GM18858 (cell line): ENCODE measurements around the gene ARID3B.
A peak's percentile ranks its signal among the peaks of the same experiment; 100 is the strongest.
"Not testable (repeated sequence)": the region's sequence is repeated elsewhere in the genome, so short reads cannot be mapped to it uniquely, and the experiment has no call there.

ENCODE experiments used
- ATAC-seq: cut with Tn5 transposase; IDR thresholded peaks from one replicate; pipeline ENCODE4 v1.9.1; 2021; ENCODE audit not compliant: unreplicated experiment

The ARID3B gene

DNA sequence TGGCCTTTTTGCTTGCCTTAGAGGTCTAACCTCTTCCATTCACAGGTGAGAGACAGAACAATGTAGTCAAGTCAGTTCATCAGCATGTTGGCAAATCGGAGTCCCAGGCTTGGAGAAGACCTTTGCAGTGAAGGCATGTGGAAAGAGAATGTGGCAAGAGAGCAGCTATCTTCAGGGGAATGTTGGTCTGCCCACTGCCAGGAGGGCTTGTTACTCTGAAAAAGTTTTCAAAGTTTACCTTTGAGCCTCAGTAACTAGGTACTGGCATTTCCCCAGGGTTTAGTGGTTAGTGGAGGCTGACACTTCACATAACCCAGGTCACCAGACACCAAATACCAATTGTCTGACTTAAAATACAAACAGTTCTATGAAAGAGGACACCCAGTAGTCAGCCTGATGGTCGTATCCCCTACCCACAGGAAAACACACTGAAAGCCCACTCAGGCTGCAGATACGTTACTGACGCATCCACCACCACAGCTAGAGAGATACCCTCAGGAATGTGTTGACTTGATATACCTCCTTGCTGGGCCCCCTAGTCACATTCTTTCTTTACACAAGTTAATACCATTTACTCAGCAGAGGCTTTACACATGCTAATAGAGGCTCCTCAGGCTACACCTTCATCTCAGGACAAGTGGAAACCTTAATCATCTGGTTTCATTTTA is 9.7 kb upstream of the ARID3B start:
- ATAC-seq: no peak

- ATAC-seq: no peak
Measured at GRCh38 chr15:74535388-74536084, 5.5 kb upstream of the ARID3B start.

DNA sequence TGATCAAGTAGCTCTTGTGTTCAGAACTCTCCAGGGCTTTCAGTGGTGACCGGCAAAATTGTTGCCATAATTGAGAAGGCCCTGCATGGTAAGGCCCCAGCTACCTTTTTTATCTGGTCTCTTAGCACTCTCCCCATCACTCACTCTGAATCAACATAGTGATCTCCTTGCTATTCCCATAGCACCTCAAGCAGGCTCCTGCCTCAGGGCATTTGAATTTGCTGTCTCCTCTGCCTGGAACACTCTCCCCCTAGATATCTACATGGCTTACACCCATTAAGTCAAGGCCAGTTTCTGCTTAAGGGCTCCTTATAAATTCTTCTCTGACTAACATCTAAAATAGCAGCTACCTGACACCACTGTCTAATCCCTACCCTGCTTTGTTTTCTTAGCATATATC is 3.3 kb upstream of the ARID3B start:
- ATAC-seq: no peak

DNA sequence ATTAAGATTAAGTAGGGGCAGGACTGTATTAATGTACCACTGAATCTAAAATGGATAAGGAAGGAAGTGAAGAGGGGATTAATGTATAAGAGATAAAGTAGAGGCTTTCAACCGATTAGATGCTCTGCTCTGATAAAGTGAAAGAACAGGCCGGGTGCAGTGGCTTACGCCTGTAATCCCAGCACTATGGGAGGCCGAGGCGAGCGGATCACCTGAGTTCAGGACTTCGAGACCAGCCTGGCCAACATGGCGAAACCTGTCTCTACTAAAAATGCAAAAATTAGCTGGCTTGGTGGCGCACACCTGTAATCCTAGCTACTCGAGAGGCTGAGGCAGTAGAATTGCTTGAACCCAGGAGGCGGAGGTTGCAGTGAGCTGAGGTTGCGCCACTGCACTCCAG is 1.5 kb upstream of the ARID3B start:
- not testable (repeated sequence) for ATAC-seq

DNA sequence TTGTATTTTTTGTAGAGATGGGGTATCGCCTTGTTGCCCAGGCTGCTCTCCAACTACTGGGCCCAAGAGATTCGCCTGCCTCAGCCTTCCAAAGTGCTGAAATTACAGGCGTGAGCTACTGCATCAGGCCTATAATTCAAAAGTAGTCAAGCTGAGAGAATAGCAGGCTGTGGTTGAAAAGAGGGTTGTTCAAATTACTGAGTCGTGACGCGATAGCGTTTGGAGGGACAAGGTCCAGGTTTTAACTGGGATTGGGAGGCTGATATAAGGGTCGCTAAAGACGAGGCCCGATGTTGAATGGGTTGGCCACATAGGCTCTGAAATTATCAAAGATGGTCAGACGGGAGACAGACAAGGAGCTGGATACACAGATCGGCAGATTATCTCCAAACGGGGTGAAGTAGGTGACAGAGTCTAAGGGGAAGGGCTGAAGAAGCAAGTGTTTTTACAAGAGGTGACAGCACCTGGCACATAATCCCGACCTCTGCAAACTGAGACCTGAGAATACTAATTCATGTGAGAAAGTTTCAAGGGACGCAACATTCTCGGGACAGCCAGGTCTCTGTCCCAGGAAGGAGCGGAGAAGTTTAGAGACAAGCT is 759 bp upstream of the ARID3B start:
- ATAC-seq: no peak

DNA sequence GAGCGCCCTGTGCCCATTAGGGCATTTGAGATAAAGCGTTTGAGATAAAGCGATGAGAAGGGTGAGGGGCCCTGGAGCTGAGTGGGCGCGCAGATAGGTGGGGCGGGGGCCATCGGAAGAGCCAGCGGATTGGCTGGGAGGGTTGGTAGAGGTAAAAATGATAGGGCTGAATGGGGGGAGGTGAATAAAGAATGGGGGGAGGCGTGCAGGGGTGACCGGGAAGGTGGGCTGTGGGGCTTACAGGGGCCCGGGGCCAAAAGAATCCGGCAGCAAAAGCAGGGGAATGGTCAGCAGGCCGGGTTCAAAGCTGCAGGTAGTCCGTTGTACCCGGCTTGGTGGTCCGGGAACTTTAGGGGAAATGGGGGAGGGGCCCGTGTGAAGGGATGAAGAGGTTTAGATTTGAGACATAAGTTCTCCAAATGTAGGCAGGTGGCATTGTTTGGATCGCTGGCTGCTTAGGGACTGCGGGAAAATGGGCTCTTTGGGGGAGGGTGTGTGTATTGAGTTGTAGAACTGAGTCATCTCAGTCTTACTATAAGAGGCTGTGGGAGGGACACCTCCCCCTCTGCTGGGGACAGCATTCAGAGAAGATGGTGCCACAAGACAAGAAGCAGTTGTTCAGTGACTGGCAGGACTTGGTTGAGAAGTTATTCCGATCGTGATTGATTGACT is 610 bp downstream of the ARID3B start:
- no peak for ATAC-seq

- ATAC-seq: no peak
Measured at GRCh38 chr15:74542166-74543042, 1.4 kb downstream of the ARID3B start.

- no peak for ATAC-seq
Measured at GRCh38 chr15:74543043-74543422, 2.0 kb downstream of the ARID3B start.

DNA sequence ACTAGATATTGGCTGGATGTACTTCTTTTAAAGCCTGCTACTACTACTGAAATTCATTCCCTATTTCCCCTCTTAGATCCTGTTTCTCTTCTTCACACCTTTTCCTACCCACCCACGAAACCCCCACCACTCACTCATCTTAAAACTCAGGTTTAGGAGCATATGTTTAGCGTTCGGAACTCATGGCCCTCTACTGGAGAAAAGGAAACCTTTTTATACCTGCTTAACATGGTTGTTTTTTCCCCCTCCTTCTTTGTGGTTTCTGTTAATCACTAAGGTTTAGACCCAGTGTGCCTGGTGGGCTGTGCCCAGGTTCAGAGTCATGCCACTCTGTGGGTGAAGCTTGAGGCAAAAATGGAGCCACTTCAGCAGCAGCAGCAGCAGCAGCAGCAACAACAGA is 2.6 kb downstream of the ARID3B start:
- ATAC-seq: no peak

DNA sequence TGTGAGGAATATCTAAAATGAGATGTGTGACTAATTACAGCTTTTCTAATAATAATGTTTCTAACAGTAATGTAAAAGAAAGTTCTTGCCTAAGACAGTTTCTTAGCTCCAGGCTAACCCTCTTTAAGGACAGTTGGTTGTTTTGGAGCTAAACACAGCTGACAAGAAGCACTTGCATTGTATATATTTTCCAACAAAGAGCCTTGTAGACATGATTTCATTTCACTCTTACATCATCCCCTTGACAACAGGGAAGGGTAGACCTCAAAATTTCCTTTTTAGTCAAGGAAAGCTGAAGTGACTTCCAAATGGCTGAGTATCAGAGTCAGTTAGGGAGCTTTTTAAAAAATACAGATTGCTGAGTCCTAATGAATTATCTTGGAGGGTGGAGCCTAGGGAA is 4.1 kb downstream of the ARID3B start:
- no peak for ATAC-seq

GRCh38 chr15:74545776-74546656 is 5.0 kb downstream of the ARID3B start:
- ATAC-seq: peak; percentile 51

DNA sequence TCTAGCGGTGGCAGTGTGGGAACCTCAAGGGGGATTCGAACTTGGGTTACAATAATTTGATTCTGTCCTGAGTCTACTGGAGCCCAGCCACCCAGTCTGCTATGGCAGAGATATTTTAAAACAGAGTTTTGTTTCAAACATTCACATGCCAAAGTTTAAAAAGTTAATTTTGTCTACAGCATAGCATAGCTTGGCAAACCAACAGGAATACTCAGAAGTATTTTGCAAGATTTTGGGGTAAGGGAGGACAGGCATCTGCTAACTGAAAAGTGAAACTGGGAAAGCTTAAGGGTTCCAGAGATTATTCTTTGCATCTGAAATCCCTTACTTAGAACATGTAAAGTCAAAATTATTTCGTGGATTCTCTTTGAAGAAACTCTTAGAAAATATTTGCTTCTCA is 6.6 kb downstream of the ARID3B start:
- no peak for ATAC-seq

- ATAC-seq: no peak
Measured at GRCh38 chr15:74548241-74548640, 7.2 kb downstream of the ARID3B start.

DNA sequence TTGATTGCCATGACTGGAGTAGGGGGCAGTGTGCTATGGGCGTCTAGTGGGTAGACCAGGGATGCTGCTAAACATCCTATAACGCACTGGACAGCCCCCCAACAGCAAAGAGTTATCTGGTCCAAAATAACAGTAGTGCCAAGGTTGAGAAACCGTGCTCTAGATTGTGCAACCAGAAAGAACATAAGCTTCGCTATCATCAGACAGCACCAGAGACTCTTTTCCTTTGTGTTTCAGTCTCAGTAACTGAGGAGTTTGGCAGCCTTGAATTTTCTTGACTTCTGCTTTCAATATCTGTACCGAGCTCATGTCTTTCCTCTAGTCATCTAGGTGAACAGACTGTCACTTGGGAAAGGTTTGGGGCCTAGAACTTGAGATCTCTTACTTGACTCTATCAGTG is 8.8 kb downstream of the ARID3B start:
- no peak for ATAC-seq

DNA sequence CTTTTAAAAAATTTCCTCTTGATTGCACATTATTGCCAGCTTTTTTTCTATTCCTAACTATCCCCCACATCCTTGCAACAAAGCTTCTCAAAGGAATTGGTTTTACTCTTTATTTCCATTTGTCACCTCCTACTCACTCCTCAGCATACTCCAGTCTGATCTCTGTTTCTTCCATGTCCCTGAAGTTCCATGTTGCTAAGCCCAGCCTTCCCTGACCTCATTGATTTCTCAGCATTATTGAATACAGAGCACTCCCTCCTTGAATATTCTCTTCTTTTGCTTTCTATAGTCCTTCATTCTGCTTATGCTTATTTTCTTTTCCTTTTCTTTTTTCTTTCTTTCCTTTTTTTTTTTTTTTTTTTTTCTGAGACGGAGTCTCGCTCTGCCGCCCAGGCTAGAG is 10.7 kb downstream of the ARID3B start:
- no peak for ATAC-seq

DNA sequence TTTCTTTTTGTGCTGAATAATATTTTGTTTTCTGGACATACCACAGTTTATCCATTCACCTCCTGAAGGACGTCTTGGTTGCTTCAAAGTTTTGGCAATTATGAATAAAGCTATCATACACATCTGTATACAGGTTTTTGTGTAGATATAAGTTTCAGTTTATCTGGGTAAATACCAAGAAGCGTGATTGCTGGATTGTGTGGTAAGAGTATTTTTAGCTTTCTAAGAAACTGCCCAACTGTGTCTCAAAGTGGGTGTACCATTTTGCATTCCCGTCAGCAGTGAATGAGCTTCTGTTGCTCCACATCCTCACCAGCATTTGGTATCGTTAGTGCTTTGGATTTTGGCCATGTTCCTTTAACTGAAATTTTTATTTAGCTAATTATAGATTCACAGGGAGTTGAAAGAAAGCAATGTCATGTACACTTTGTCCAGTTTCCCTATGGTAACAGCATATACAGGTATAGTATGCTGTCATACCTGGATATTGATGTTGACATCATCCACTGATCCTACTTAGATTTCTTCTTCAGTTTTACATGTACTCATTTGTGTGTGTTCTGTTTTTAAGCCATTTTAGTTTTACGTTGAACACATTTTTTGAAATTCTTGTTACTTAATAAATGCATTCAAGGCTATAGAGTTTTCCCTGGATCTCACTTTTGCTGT is 11.9 kb downstream of the ARID3B start:
- ATAC-seq: no peak

- ATAC-seq: no peak
Measured at GRCh38 chr15:74555192-74555591, 14.2 kb downstream of the ARID3B start.

GRCh38 chr15:74558706-74559105 is 17.7 kb downstream of the ARID3B start:
- ATAC-seq: no peak

- ATAC-seq: no peak
Measured at GRCh38 chr15:74563442-74563841, 22.4 kb downstream of the ARID3B start.
